GM13976 (cell line): ENCODE data around the gene CCDC91.
"Not testable (repeated sequence)": the region's sequence is repeated elsewhere in the genome, so short reads cannot be mapped to it uniquely, and the experiment has no call there.

Experiments used
- DNase-seq: peaks from one replicate; pipeline ENCODE4 v3.0.0; 2012; ENCODE audit warnings: low spot score
- in situ Hi-C: fragments of 300-500 bp; cut with MboI; formaldehyde crosslinking; loops from one replicate; pipeline ENCODE4 v1.12.0; 2022; ENCODE audit warnings: low sequenced_read_pairs, mixed read lengths, inconsistent platforms; ENCODE audit not compliant: unreplicated experiment
- TF ChIP-seq, protein P1 (sequence below): IDR thresholded peaks from 2 replicates; pipeline ENCODE4 v1.5.1; 2012; ENCODE audit warnings: borderline replicate concordance, mild to moderate bottlenecking; ENCODE audit not compliant: insufficient read depth; ENCODE audit errors: extremely low read depth, missing control alignments, control extremely low read depth

CCDC91 gene

DNA sequence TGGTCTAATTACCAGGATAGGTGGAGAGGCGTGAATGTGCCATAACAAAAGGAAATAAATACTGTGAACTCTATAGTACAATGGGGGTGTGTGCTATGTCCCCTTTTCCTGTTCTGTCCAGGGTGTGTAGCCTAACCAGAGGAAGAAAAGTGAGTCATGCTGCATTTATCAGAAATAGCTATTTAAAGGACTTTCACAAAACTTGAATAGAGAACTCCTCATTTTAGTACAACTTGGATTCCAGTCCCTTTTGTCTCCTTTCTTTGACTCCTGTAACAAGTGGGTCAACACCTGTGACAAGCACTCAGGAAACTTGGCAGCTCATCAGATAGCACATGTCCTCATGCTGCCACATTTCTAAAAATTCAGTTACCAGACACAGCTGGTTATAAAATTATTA lies 123.4 kb downstream of the CCDC91 start:
- TF ChIP-seq, protein P1, sequence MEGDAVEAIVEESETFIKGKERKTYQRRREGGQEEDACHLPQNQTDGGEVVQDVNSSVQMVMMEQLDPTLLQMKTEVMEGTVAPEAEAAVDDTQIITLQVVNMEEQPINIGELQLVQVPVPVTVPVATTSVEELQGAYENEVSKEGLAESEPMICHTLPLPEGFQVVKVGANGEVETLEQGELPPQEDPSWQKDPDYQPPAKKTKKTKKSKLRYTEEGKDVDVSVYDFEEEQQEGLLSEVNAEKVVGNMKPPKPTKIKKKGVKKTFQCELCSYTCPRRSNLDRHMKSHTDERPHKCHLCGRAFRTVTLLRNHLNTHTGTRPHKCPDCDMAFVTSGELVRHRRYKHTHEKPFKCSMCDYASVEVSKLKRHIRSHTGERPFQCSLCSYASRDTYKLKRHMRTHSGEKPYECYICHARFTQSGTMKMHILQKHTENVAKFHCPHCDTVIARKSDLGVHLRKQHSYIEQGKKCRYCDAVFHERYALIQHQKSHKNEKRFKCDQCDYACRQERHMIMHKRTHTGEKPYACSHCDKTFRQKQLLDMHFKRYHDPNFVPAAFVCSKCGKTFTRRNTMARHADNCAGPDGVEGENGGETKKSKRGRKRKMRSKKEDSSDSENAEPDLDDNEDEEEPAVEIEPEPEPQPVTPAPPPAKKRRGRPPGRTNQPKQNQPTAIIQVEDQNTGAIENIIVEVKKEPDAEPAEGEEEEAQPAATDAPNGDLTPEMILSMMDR: no peak
- in situ Hi-C loops: no loop called here
- no peak for DNase-seq

DNA sequence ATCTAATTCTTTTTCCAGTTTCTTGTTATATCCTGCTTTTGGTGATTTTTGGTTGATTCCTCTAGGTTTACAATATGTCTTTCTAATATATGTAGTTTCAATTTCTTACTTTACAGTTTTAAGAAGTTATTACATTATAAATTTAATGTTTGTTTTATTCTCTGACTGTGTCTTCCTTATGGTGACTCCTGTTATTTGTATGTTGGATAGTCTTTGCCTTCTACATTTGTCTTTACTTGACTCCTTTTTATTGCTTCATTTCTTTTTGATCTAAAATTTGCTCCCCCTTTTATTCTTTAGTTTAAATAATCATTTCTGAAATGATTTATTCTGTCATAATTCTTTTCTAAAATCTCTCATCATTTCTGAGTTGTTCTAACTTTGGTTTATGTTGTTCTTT lies 125.8 kb downstream of the CCDC91 start:
- TF ChIP-seq, protein P1: no peak
- in situ Hi-C loops: no loop called here
- no peak for DNase-seq

DNA sequence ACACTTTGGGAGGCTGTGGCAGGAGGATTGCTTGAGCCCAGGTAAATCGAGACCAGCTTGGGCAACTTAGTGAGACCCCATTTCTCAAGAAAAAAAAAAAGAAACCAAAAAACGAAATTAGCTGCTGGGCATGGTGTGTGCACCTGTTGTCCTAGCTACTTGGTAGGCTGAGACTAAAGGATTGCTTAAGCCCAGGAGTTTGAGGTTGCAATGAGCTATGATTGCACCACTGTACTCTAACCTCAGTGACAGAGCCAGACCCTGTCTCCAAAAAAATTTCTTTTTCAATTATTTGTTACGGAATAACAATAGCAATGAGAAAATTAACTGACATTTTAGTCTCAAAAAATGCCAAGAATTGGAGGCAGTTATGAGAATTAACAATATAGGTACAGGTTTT lies 128.0 kb downstream of the CCDC91 start:
- TF ChIP-seq, protein P1: no peak
- in situ Hi-C loops: no loop called here
- DNase-seq: no peak

DNA sequence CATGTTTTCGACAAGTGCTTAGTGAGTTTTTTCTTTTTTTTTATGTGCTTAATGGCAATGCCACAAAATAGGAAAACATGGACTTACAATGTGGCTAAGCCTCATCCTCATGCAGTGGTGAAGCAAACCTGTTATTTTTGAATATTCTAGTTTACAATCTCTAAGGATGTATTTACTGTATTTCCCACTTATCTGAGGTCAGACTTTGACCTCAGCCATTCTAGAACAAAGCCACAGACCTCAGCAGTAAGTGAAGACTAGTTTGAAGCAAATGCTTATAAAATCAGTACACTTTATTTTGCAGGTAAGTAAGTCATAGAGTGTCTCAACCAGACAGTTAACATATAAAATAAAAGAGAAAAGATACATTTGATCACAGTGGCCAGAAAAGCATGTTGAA lies 130.1 kb downstream of the CCDC91 start:
- TF ChIP-seq, protein P1: no peak
- in situ Hi-C loops: no loop called here
- DNase-seq: no peak

DNA sequence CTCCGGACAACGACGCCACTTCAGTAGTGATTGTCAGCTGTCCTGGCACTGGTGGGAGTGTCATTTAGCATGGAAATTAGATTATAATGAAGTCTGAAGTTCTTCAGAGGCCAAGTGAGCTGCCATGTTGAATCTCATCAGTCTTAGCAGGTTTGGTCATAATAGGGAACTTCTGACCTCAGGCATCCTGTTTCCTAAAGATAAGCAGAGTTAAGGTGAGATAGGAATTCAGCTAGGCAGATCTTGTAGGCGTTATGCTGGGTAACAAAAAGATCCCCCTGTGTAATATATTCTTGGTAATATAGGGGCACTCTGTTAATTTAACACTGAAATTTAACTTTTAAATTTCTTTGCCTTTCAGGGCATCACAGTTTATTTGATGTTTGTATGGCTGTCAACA lies 137.5 kb downstream of the CCDC91 start:
- in situ Hi-C loops: no loop called here
- no peak for DNase-seq
- TF ChIP-seq, protein P1: no peak

DNA sequence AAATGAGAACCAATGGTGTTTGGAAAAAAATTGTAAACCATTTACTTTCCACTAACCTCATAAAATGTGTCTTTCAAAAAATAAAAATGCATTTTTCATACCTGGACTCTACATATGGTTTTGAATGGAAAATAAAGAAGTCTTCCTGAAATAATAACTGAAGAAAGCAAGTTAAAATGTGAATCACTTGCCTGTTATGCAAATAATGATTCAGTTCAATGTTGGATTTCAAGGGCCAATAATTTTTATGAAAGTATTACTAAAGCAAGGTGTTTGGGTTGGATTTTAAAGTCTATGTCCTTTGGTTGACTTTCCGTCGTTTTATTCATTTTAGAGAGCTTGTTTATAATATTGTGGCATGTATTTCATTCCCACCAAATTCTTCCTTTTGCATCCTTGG lies 138.7 kb downstream of the CCDC91 start:
- DNase-seq: no peak
- in situ Hi-C loops: no loop called here
- TF ChIP-seq, protein P1: no peak

DNA sequence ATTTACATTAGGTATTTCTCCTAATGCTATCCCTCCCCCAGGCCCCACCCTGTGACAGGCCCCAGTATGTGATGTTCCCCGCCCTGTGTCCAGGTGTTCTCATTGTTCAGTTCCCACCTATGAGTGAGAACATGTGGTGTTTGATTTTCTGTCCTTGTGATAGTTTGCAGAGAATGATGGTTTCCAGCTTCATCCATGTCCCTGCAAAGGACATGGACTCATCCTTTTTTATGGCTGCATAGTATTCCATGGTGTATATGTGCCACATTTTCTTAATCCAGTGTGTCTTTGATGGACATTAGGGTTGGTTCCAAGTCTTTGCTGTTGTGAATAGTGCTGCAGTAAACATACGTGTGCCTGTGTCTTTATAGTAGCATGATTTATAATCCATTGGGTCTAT lies 139.5 kb downstream of the CCDC91 start:
- in situ Hi-C loops: not testable (repeated sequence)

DNA sequence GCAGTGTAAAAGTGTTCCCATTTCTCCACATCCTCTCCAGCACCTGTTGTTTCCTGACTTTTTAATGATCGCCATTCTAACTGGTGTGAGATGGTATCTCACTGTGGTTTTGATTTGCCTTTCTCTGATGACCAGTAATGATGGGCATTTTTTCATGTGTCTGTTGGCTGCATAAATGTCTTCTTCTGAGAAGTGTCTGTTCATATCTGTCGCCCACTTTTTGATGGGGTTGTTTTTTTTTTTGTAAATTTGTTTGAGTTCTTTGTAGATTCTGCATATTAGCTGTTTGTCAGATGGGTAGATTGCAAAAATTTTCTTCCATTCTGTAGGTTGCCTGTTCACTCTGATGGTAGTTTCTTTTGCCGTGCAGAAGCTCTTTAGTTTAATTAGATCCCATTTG lies 140.0 kb downstream of the CCDC91 start:
- DNase-seq, in situ Hi-C loops: not testable (repeated sequence)

More for the DNA sequence above, 139.5 kb downstream of the CCDC91 start:
- not testable (repeated sequence) for DNase-seq
